Measurements from ENCODE around the gene CCM2L. TPM values are rescaled to one million over a fixed set of nuclear protein-coding genes. Genes with fewer than 3 reads are reported as not detected.

The CCM2L gene
- total RNA-seq, 1 donor from 2014 or later, result 0.63 TPM

- Mint-ChIP-seq H3K4me1 (ENCODE audit: unreplicated experiment) (peaks cover 7% of the 10 kb centered on the region), H3K4me3 (no peak overlapping the region), H3K36me3 (no peaks in the 10 kb centered on the region), H3K27ac (no peak overlapping the region), H3K9me3 (no peaks in the 10 kb centered on the region), H3K27me3 (peaks cover 57% of the 10 kb centered on the region)
- no peak for DNase-seq (ENCODE audit: extremely low spot score, unreplicated experiment)
- TF ChIP-seq CTCF (conservative IDR thresholded peaks at IDR 0.05), result no peak
These were observed 60.5 kb downstream of the CCM2L start for GRCh38 chr20:32070690-32071213.

GRCh38 chr20:32071395-32072167 is 61.3 kb downstream of the CCM2L start:
- Mint-ChIP-seq H3K27me3 (peaks cover 59% of the 10 kb centered on the region), H3K27ac (no peak overlapping the region), H3K36me3 (no peaks in the 10 kb centered on the region), H3K4me3 (no peak overlapping the region), H3K9me3 (no peaks in the 10 kb centered on the region), H3K4me1 (ENCODE audit: unreplicated experiment) (peaks cover 7% of the 10 kb centered on the region)
- TF ChIP-seq CTCF (conservative IDR thresholded peaks at IDR 0.05), result no peak
- DNase-seq (ENCODE audit: extremely low spot score, unreplicated experiment), result no peak

GRCh38 chr20:32072168-32072750 is 62.0 kb downstream of the CCM2L start:
- no peak for TF ChIP-seq CTCF (conservative IDR thresholded peaks at IDR 0.05)
- H3K27me3 Mint-ChIP-seq, result peaks cover 57% of the 10 kb centered on the region

GRCh38 chr20:32075534-32075933 is 65.3 kb downstream of the CCM2L start:
- no peaks in the 10 kb centered on the region for H3K9me3 Mint-ChIP-seq

More at GRCh38 chr20:32072168-32072750, 62.0 kb downstream of the CCM2L start:
- no peak overlapping the region for H3K27ac Mint-ChIP-seq
- DNase-seq (ENCODE audit: extremely low spot score, unreplicated experiment), result no peak
- no peak overlapping the region for H3K4me3 Mint-ChIP-seq
- H3K9me3 Mint-ChIP-seq, result no peaks in the 10 kb centered on the region
- no peaks in the 10 kb centered on the region for H3K36me3 Mint-ChIP-seq
- peaks cover 4% of the 10 kb centered on the region for H3K4me1 Mint-ChIP-seq (ENCODE audit: unreplicated experiment)

GRCh38 chr20:32077190-32077589 is 67.0 kb downstream of the CCM2L start:
- DNase-seq (ENCODE audit: extremely low spot score, unreplicated experiment), result no peak
- Mint-ChIP-seq H3K27me3 (peaks cover 58% of the 10 kb centered on the region), H3K4me1 (ENCODE audit: unreplicated experiment) (no peaks in the 10 kb centered on the region), H3K4me3 (no peak overlapping the region), H3K36me3 (no peaks in the 10 kb centered on the region), H3K9me3 (no peaks in the 10 kb centered on the region), H3K27ac (no peak overlapping the region)
- no peak for TF ChIP-seq CTCF (conservative IDR thresholded peaks at IDR 0.05)

More at GRCh38 chr20:32075534-32075933, 65.3 kb downstream of the CCM2L start:
- no peaks in the 10 kb centered on the region for H3K36me3 Mint-ChIP-seq
- no peak overlapping the region for H3K4me3 Mint-ChIP-seq
- no peak for DNase-seq (ENCODE audit: extremely low spot score, unreplicated experiment)
- H3K27ac Mint-ChIP-seq, result no peak overlapping the region
- no peaks in the 10 kb centered on the region for H3K4me1 Mint-ChIP-seq (ENCODE audit: unreplicated experiment)
- peaks cover 58% of the 10 kb centered on the region for H3K27me3 Mint-ChIP-seq
- no peak for TF ChIP-seq CTCF (conservative IDR thresholded peaks at IDR 0.05)
